GM19372 (cell line): ENCODE results near the gene NPM3.

Experiments used
- ATAC-seq: cut with Tn5 transposase; IDR thresholded peaks from one replicate; pipeline ENCODE4 v1.9.1; 2021; ENCODE audit warnings: mild to moderate bottlenecking, low read depth, moderate library complexity; ENCODE audit not compliant: unreplicated experiment

NPM3 gene

DNA sequence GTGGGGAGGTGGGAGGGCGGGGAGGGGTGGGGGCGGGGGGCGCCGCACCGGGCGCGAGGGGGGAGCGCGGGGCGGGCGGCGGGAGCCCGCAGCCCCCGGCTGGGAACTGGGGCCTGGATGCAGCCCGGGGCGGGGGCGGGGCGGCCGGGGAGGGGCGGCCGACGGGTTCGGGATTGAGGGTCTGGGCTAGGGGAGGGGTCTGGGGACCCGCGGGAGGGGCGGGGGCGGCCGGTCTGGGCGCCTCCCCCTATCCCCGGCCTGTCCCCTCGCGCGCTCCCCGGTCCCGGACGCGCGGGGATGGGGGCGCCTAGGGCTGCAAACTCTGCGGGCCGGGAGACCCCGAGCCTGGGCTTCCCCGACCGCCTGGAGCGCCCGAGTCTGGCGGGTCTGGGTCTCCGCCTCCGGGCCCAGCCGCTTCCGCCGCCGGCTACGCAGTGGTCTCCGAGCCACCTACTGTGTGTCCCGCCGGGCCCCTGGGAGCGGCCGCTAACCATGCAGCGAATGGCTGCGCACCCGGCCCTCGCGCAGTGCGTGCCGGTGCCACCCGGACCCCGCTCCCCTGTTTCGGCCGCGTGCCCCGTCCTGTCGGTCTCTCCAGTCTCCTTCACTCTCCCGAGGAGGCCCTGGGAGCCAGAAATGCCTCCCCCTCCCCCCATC lies 7.0 kb downstream of the NPM3 start:
- no peak for ATAC-seq

- ATAC-seq: no peak
Measured at GRCh38 chr10:101775273-101776160, 7.7 kb downstream of the NPM3 start, which contains the start of gene FGF8. Gene FGF8, minus strand, starts transcription at chr10:101776114. Its CDS starts 214 bp downstream, at chr10:101775900.

DNA sequence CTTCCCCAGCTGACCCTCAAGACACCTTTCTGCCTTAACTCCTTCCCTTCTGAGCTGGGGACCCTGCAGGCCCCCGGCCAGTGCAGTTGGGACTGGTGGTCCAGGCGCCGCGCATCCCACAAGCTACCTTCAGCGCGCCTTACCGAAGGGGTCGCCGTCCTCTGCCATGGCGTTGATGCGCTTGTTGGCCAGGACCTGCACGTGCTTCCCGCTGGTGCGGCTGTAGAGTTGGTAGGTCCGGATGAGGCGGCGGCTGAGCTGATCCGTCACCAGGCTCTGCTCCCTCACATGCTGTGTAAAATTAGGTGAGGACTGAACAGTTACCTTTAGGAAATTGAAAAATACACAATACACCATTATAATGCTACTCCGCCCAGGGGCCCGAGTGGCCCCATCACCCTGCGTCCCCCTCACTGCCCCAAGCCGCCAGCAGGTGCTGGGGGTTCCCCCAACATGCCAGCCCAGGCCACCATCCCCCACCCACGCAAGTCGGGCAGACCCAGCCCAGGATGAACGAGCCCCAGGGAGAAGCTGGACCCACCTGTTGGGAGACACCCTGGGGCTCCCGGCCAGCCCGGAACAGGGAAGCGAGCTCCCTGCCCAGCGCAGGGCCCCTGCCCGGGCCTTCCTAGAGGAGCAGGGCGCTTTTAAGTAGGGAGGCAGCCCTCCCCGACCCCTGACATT lies 8.5 kb downstream of the NPM3 start:
- ATAC-seq: no peak

DNA sequence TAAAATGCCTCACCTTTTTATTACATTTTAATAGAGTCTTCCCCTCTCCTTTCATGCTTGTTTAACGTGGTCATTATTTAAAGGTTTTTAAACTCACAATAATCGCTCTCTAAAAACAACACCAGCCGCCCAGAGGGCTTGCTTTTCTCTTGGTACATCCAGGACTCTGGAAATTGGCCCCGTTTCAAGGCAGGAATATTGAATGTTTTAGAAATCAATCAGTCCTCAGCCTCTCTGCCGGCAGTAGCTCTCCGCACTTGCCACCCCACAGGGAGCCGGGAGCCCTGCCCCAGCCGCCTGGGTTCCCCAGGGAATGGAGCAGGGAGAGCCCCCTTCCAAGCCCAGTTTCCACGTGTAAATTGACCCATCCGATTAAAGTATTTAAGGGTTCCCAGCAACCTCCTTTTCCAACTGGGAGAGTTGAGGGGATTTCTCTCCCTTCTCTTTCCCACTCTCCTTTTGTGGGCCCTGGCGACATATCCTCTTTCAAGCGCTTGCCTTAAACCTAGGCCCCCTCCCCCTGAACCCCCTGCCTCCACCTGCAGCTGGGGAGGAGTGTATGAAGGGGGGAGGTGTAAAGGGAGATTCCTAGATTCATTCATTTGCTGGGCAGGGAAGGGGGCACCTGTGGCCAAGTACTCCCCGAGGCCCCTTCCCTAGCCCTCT lies 9.2 kb downstream of the NPM3 start:
- no peak for ATAC-seq

DNA sequence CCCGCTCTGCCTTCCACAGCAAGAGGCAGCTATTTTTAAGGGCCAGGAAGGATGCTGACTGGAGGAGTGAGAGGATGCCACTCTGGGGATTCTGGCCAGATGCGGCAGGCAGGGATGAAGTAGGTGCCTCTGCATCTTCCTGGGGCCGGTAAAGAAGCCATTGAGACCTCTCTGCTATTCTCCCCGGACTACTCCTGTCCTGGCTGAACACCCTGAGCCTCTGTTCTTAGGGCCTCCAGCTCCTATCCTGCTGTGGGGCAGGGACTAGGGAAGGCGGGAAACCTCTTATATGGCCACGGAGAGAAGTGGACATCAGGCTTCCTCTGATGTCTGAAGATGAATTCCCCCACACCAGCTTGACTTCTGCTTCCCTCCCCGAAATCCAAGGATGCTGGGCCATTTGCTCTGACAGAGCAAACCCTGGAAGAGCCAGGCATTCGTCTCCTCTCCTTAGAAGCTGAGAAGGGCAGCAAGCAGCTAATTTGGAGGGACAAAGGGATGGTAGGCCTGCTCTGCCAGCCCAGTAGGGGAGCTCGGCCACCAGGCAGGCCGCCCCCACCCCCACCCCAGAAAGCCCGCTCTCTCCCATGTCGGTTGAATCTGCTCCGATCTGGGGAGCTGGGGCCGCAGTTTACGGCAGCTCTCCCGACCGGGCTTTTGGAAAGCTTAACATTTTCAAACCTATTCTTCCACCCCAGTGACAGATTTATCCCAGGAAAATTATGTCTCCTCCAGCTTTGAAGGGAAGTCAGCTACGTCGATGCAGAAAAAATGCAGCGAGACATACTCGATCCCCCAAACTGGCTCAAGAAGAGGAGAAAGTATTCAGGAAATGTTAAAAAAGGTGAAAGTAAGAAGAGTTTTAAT lies 10.1 kb downstream of the NPM3 start:
- no peak for ATAC-seq

DNA sequence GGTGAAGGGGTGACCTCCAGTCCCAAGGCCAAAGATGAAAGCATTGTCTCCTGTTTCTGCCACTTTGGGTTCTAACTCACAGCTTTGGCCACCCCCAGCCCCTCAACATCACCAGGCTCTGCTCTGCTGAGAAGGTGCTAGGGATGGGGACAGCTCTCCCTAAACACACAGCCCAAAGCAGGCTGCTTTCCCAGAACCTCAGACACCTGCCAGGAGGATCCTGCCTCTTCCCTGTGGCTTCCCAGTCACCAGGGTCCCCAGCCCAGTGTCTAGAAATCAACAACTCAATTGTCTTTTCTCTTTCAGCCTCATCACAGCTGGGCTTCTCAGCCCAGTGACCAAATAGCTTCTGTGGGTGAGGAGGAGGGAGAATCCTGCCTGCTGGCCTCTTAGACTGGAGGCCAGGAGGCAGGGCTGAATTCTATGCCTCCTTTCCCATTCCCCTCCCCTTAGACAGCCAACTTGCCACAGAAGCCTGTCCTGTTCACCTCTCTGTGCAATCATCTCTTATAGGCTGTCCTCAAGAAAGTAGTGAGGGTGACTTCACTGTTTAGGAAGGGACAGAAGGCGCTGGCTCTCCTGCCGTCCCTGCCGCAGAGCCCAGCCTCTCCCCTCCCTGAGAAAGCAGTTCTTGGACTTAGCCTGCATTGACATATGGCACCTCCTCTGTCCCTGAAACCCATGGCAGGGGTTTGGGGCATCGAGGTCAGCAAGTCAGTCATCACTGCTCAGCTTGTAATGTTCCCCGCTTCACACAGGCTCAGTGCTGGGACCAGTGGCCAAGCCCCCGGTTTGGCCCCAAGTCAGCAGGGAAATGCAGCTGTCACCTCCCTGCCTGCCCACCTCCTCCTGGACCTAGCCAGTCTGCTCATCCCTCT lies 11.0 kb downstream of the NPM3 start:
- ATAC-seq: no peak

- no peak for ATAC-seq
Measured at GRCh38 chr10:101771380-101771779, 11.9 kb downstream of the NPM3 start.

GRCh38 chr10:101770331-101771215 lies 12.7 kb downstream of the NPM3 start:
- no peak for ATAC-seq

- no peak for ATAC-seq
Measured at GRCh38 chr10:101769541-101770180, 13.6 kb downstream of the NPM3 start.

DNA sequence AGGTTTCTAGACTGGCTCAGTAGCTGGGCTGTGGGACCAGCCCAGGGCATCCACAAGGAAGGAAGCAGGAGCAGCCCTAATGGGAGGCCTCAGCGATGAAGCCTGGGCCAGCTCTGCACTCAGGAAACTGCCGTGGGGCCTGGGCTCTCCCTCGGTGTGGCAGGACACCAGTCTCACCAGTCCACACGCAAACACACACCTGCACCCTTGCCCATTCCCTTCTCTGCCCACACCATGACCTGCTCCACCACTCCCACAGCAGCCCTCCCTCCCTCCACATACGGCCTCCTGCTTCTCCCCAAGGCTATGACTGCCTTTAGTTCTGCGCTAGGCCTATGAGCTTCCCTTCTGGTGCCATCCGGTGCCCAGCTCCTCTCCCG lies 14.5 kb downstream of the NPM3 start:
- ATAC-seq: no peak

DNA sequence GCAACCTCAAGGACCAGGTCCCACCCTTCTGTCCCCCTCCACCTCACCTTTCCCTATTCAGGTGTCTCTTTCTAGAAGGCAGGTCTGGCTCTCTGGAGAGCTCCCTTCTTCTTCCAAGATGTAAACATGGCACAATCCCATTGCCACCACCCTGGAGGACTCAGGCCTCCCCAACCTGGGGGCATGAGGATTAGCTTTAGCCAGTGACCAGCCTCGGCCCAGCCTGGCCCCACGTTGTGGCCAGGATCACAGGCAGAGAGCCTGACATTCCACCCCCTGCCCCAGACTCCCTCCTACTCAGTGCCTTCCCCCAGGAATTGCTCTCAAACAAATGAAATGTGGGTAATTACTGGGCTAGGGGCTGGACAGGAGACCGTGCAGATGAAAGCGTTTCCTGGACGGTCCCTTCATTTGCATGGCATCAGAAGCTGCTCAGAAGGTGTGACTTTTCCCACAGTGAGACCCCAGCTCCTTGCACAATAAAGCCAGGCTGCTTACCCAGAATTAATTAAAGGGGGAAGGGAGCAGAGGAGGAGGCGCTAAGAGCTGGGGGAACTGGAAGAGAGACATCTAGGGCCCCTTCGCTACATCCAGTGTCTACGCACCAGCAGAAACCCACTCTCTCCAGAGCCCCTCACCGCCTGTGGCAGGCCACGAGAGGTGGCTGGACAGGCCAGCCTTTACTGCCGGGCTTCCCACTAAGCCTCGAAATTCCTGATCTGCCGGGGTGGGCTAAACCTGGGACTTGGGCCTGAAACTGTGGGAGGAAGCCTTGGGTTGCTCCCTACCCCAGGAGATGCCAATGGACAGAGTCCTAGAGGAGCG lies 15.1 kb downstream of the NPM3 start:
- ATAC-seq: no peak

DNA sequence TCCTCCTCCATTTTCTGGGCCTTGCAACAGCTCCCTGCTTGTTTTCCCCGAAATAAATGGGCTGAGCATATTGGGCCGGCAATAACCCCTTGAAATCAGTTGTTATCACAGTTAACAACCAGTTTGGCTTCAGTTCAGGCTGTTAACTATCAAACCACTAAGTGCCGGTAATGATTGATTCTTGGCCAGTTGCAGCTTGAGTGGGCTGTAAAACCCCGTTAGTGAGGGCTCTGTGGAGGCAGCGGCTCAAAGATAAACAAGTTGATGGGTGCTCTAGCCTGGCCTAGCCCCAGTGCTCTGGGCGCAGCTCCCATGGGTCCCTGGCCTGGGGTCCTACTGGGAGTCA lies 15.7 kb downstream of the NPM3 start:
- ATAC-seq: no peak

DNA sequence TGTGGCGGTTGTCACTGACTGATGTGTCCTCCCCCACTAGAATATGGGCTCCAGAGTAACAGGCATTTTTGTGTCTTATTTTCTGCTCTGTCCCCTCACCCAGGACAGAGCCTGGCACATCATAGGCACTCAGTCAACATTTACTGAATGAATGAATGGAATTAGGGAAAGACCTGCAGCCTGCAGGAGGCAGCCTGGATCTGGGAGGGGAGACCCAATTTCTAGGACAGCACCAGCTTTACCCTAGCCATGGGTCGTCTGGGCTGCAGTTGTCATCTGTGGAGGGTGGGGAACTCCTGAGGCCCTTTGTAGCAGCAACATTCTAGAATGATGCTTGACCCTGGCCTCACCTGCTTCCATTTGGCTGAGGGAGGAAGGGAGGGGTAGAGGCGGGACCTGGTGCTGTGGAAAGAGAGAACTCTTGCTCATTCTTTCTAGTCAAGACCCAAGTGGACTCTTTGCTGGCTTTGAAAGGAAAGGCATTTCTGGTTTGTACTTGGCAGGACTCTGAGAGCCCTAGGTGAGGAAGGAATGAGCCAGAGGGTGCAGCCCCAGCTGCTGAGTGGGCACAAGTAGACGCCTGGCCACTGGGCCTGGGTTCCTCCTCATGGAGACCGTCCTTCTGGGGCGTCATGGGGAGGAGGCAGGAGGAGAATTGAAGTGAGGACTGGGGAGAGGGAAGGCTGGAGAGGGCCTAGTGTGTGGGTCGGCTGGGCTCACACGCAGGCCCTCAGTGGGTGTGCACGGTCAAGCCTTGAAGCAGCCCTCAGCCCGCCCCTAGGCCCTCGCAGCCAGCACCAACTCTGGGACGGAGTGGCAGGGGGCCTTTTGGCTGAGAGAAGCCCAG lies 16.3 kb downstream of the NPM3 start:
- no peak for ATAC-seq

DNA sequence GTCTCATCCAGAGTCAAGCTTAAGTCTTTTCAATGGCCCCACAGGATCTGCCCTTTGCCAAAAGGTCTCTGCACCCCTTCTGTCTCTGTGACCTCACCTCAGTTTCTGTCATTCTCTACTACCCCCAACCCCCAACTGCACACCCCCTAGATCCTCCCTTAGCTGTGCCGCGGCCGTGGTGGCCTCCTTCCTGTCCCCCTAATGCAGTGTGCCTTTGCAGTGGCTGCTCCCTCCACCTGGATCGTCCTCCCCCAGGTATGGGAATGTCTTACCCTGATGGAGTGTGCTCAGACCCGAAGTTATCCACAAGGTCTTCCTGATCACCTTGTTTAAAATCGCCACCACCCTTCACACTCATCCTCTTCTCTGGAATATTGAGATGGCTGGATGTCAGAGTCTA lies 16.9 kb downstream of the NPM3 start:
- ATAC-seq: no peak

GRCh38 chr10:101763141-101763846 lies 20.0 kb downstream of the NPM3 start:
- no peak for ATAC-seq
